Measurements from ENCODE around the gene SLC16A6. TPM values are rescaled to one million over a fixed set of nuclear protein-coding genes. Genes with fewer than 3 reads are reported as not detected.
"Not testable (repeated sequence)": the region's sequence is repeated elsewhere in the genome, so short reads cannot be mapped to it uniquely, and the experiment has no call there.

Gene SLC16A6
- total RNA-seq, 6 donors from 2014 or later, result 2.4 to 9.9 (median 6.5) TPM

- Histone ChIP-seq H3K9me3 (no peaks in the 10 kb centered on the region), H3K27me3 (no peaks in the 10 kb centered on the region), H3K27ac (no peak overlapping the region), H3K36me3 (peaks cover 0 to 4% (median 0%) of the 10 kb centered on the region in 4 donors), H3K4me3 (no peak overlapping the region), H3K4me1 (no peaks in the 10 kb centered on the region)
- 82 to 86% methylated on average over 4 of the region's 4 CpGs for WGBS, 2 donors
- ATAC-seq (ENCODE audit: low FRiP score in 2 of 2) (no peak), DNase-seq (no peak)
- TF ChIP-seq POLR2AphosphoS5 (IDR thresholded peaks at IDR 0.05) (no peak), EP300 (IDR thresholded peaks at IDR 0.05) (no peak), POLR2A (IDR thresholded peaks at IDR 0.05) (no peak), CTCF (IDR thresholded peaks at IDR 0.05) (no peak)
Observed at GRCh38 chr17:68221786-68222185, 69.1 kb downstream of the SLC16A6 start.

GRCh38 chr17:68220786-68221185 lies 70.1 kb downstream of the SLC16A6 start:
- H3K4me1 ChIP-seq; H3K36me3 ChIP-seq; DNase-seq; ATAC-seq (ENCODE audit: low FRiP score in 2 of 2); H3K9me3 ChIP-seq; H3K4me3 ChIP-seq; H3K27me3 ChIP-seq; H3K27ac ChIP-seq: not testable (repeated sequence)
- WGBS, 2 donors, result 91 to 96% methylated on average over 12 of the region's 12 CpGs

GRCh38 chr17:68220186-68220585 lies 70.7 kb downstream of the SLC16A6 start:
- WGBS, 2 donors, result 89 to 96% methylated on average over 2 of the region's 2 CpGs
- H3K4me1 ChIP-seq; H3K27ac ChIP-seq; H3K27me3 ChIP-seq; H3K4me3 ChIP-seq; H3K36me3 ChIP-seq; DNase-seq; H3K9me3 ChIP-seq; ATAC-seq (ENCODE audit: low FRiP score in 2 of 2): not testable (repeated sequence)

- WGBS, 2 donors, result 96% methylated on average over 5 of the region's 5 CpGs
- not testable (repeated sequence) for H3K27me3 ChIP-seq; H3K4me1 ChIP-seq; DNase-seq; H3K27ac ChIP-seq; H3K9me3 ChIP-seq; ATAC-seq (ENCODE audit: low FRiP score in 2 of 2); H3K4me3 ChIP-seq; H3K36me3 ChIP-seq
Observed at GRCh38 chr17:68219429-68219828, 71.5 kb downstream of the SLC16A6 start.

Other genes with a start within 250 kb of the SLC16A6 start
- gene AMZ2, start 43.1 kb downstream of the SLC16A6 start, total RNA-seq, result 10 to 100 TPM; 19.4 to 50.3 (median 45.8) TPM
- 10 to 100 TPM in 2 of 6 donors, 1 to 10 TPM in 4; 3.6 to 16.8 (median 7.7) TPM for gene ARSG, start 368 bp upstream of the SLC16A6 start, total RNA-seq
- 100 to 1,000 TPM in 1 of 6 donors, 10 to 100 TPM in 5; 34.7 to 151 (median 44.4) TPM for gene WIPI1, start 166.4 kb upstream of the SLC16A6 start, total RNA-seq
- 100 to 1,000 TPM; 161 to 490 (median 396) TPM for gene PRKAR1A, start 221.3 kb upstream of the SLC16A6 start, total RNA-seq